ENCODE data around the gene WNT7A. TPM values are rescaled to one million over a fixed set of nuclear protein-coding genes. Genes with fewer than 3 reads are reported as not detected.

WNT7A gene
- total RNA-seq, 2 donors from 2014 or later, result 0.13 TPM; not detected in 1

GRCh38 chr3:13824521-13825310, 55.2 kb downstream of the WNT7A start:
- Mint-ChIP-seq H3K4me1 (no peaks in the 10 kb centered on the region), H3K36me3 (ENCODE audit: low read depth) (no peaks in the 10 kb centered on the region), H3K27ac (no peak overlapping the region), H3K9me3 (no peaks in the 10 kb centered on the region), H3K4me3 (no peak overlapping the region), H3K27me3 (ENCODE audit: insufficient read depth) (peaks cover 7% of the 10 kb centered on the region)
- 91 to 93% methylated on average over 2 to 8 of the region's 8 CpGs for WGBS, 2 experiments (ENCODE audit: insufficient coverage in 1 of 2, insufficient read length in 1 of 2)
- Histone ChIP-seq H3K4me3 (ENCODE audit: low read length) (no peak overlapping the region), H3K27ac (ENCODE audit: low read depth, low read length) (peak overlapping the region; percentile 70), H3K36me3 (ENCODE audit: control insufficient read depth, insufficient read depth, low read length) (no peaks in the 10 kb centered on the region), H3K9me3 (ENCODE audit: control insufficient read depth, low read length) (no peaks in the 10 kb centered on the region), H3K27me3 (ENCODE audit: control insufficient read depth, insufficient read depth, low read length, poor library complexity, severe bottlenecking) (no peaks in the 10 kb centered on the region), H3K9ac (ENCODE audit: extremely low read depth, low read length, poor library complexity, severe bottlenecking) (no peak overlapping the region), H3K4me1 (ENCODE audit: control insufficient read depth, insufficient read depth, low read length) (no peaks in the 10 kb centered on the region)
- no peak for DNase-seq
- TF ChIP-seq CTCF (conservative IDR thresholded peaks at IDR 0.05), result no peak

GRCh38 chr3:13823692-13824091, 56.2 kb downstream of the WNT7A start:
- H3K4me1 Mint-ChIP-seq, result no peaks in the 10 kb centered on the region
- no peak for TF ChIP-seq CTCF (conservative IDR thresholded peaks at IDR 0.05)
- no peaks in the 10 kb centered on the region for H3K36me3 ChIP-seq (ENCODE audit: control insufficient read depth, insufficient read depth, low read length)
- H3K27me3 Mint-ChIP-seq (ENCODE audit: insufficient read depth), result peaks cover 6% of the 10 kb centered on the region
- H3K27me3 ChIP-seq (ENCODE audit: control insufficient read depth, insufficient read depth, low read length, poor library complexity, severe bottlenecking), result no peaks in the 10 kb centered on the region
- DNase-seq, result no peak
- H3K4me3 ChIP-seq (ENCODE audit: low read length), result no peak overlapping the region
- H3K9me3 ChIP-seq (ENCODE audit: control insufficient read depth, low read length), result no peaks in the 10 kb centered on the region
- H3K27ac ChIP-seq (ENCODE audit: low read depth, low read length), result peak overlapping the region; percentile 45
- no peak overlapping the region for H3K4me3 Mint-ChIP-seq
- H3K4me1 ChIP-seq (ENCODE audit: control insufficient read depth, insufficient read depth, low read length), result no peaks in the 10 kb centered on the region
- no peak overlapping the region for H3K27ac Mint-ChIP-seq
- no peaks in the 10 kb centered on the region for H3K36me3 Mint-ChIP-seq (ENCODE audit: low read depth)
- H3K9me3 Mint-ChIP-seq, result no peaks in the 10 kb centered on the region
- 75 to 85% methylated on average over 3 of the region's 3 CpGs for WGBS, 2 experiments (ENCODE audit: insufficient coverage in 1 of 2, insufficient read length in 1 of 2)
- no peak overlapping the region for H3K9ac ChIP-seq (ENCODE audit: extremely low read depth, low read length, poor library complexity, severe bottlenecking)

DNA sequence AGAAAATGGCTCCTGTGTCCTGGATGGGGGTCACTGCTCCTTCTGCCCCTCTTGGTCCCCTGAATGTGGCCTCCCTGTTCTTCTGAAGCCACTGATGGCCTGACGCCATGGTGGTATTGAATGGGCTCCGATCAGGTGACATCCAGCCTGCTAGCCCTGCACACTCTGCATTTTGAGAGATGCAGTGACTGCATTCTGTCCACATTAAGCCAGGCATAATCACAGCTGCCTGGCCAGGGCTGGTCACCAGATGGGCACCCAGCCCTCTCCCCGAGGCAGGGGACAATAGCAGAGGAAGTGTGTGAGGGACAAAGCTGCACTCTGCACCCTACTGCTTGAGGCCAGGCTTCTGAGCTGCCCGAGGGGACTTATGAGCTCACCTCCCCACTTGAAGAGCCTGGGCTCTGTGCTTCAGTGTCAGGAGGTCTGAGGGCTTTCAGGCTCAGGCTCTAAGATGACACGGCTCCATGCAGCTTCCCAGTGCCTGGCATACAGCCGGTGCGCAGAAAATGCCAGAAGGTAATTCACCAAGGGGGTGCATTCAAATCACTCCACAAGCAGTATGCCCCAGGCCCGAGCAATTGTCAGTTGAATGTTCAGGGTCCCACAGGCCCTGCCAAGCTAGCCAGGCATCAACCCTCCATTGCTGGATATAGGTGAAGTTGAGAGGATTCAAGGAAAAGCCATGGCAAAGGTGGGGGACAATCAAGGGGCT, 56.8 kb downstream of the WNT7A start:
- Histone ChIP-seq H3K36me3 (ENCODE audit: control insufficient read depth, insufficient read depth, low read length) (no peaks in the 10 kb centered on the region), H3K9ac (ENCODE audit: extremely low read depth, low read length, poor library complexity, severe bottlenecking) (no peak overlapping the region), H3K4me3 (ENCODE audit: low read length) (no peak overlapping the region), H3K9me3 (ENCODE audit: control insufficient read depth, low read length) (no peaks in the 10 kb centered on the region), H3K4me1 (ENCODE audit: control insufficient read depth, insufficient read depth, low read length) (no peaks in the 10 kb centered on the region), H3K27ac (ENCODE audit: low read depth, low read length) (peak overlapping the region; percentile 45), H3K27me3 (ENCODE audit: control insufficient read depth, insufficient read depth, low read length, poor library complexity, severe bottlenecking) (no peaks in the 10 kb centered on the region)
- Mint-ChIP-seq H3K27me3 (ENCODE audit: insufficient read depth) (peaks cover 5% of the 10 kb centered on the region), H3K27ac (no peak overlapping the region), H3K4me3 (no peak overlapping the region), H3K4me1 (no peaks in the 10 kb centered on the region), H3K36me3 (ENCODE audit: low read depth) (no peaks in the 10 kb centered on the region), H3K9me3 (no peaks in the 10 kb centered on the region)
- no peak for TF ChIP-seq CTCF (conservative IDR thresholded peaks at IDR 0.05)
- no peak for DNase-seq
- 90 to 91% methylated on average over 4 to 8 of the region's 8 CpGs for WGBS, 2 experiments (ENCODE audit: insufficient coverage in 1 of 2, insufficient read length in 1 of 2)
